EL (cell line): ENCODE data around the gene ALDH1A2.
"Not testable (repeated sequence)": the region's sequence is repeated elsewhere in the genome, so short reads cannot be mapped to it uniquely, and the experiment has no call there.

ENCODE experiments used
- DNase-seq: peaks from one replicate; pipeline ENCODE4 v3.0.0-alpha.2; 2016

Gene ALDH1A2

GRCh38 chr15:58066042-58066867 lies 744 bp upstream of the ALDH1A2 start:
- DNase-seq: peak; percentile 68

GRCh38 chr15:58064980-58065444 lies 499 bp downstream of the ALDH1A2 start:
- no peak for DNase-seq

GRCh38 chr15:58064082-58064979 lies 1.2 kb downstream of the ALDH1A2 start:
- no peak for DNase-seq

GRCh38 chr15:58063614-58064013 lies 1.9 kb downstream of the ALDH1A2 start:
- DNase-seq: no peak

- no peak for DNase-seq
Observed at GRCh38 chr15:58062983-58063382, 2.5 kb downstream of the ALDH1A2 start.

- DNase-seq: no peak
Observed at GRCh38 chr15:58062175-58062574, 3.3 kb downstream of the ALDH1A2 start.

GRCh38 chr15:58060575-58060974 lies 4.9 kb downstream of the ALDH1A2 start:
- no peak for DNase-seq

GRCh38 chr15:58058729-58059128 lies 6.8 kb downstream of the ALDH1A2 start:
- no peak for DNase-seq

- DNase-seq: no peak
Observed at GRCh38 chr15:58058073-58058472, 7.4 kb downstream of the ALDH1A2 start.

- DNase-seq: no peak
Observed at GRCh38 chr15:58057559-58057958, 8.0 kb downstream of the ALDH1A2 start.

- no peak for DNase-seq
Observed at GRCh38 chr15:58056015-58056414, 9.5 kb downstream of the ALDH1A2 start.

- no peak for DNase-seq
Observed at GRCh38 chr15:58053315-58054153, 12.0 kb downstream of the ALDH1A2 start.

GRCh38 chr15:58052334-58052733 lies 13.2 kb downstream of the ALDH1A2 start:
- DNase-seq: no peak

GRCh38 chr15:58049520-58050227 lies 15.8 kb downstream of the ALDH1A2 start:
- no peak for DNase-seq

GRCh38 chr15:58048261-58048660 lies 17.2 kb downstream of the ALDH1A2 start:
- no peak for DNase-seq

- DNase-seq: no peak
Observed at GRCh38 chr15:58047149-58047548, 18.4 kb downstream of the ALDH1A2 start.

- no peak for DNase-seq
Observed at GRCh38 chr15:58046467-58046866, 19.0 kb downstream of the ALDH1A2 start.

GRCh38 chr15:58045376-58045775 lies 20.1 kb downstream of the ALDH1A2 start:
- DNase-seq: not testable (repeated sequence)

- DNase-seq: no peak
Observed at GRCh38 chr15:58044551-58044950, 21.0 kb downstream of the ALDH1A2 start.

GRCh38 chr15:58043192-58043903 lies 22.2 kb downstream of the ALDH1A2 start:
- DNase-seq: peak; percentile 44

GRCh38 chr15:58042006-58042405 lies 23.5 kb downstream of the ALDH1A2 start:
- DNase-seq: no peak
